ENCODE measurements around the gene KHDC1L.

- TF ChIP-seq POLR2A (IDR thresholded peaks at IDR 0.05), result no peak
- TF ChIP-seq, protein P1, sequence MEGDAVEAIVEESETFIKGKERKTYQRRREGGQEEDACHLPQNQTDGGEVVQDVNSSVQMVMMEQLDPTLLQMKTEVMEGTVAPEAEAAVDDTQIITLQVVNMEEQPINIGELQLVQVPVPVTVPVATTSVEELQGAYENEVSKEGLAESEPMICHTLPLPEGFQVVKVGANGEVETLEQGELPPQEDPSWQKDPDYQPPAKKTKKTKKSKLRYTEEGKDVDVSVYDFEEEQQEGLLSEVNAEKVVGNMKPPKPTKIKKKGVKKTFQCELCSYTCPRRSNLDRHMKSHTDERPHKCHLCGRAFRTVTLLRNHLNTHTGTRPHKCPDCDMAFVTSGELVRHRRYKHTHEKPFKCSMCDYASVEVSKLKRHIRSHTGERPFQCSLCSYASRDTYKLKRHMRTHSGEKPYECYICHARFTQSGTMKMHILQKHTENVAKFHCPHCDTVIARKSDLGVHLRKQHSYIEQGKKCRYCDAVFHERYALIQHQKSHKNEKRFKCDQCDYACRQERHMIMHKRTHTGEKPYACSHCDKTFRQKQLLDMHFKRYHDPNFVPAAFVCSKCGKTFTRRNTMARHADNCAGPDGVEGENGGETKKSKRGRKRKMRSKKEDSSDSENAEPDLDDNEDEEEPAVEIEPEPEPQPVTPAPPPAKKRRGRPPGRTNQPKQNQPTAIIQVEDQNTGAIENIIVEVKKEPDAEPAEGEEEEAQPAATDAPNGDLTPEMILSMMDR (IDR thresholded peaks at IDR 0.05), result no peak
- no peak for TF ChIP-seq POLR2AphosphoS5 (IDR thresholded peaks at IDR 0.05)
Observed at GRCh38 chr6:73207221-73207837, 18.0 kb downstream of the KHDC1L start.
